KMS-11 (cell line): ENCODE measurements around the gene B4GALNT1.
A peak's percentile ranks its signal among the peaks of the same experiment; 100 is the strongest.
"Not testable (repeated sequence)": the region's sequence is repeated elsewhere in the genome, so short reads cannot be mapped to it uniquely, and the experiment has no call there.

Experiments
- H2AFZ ChIP-seq: fragments of 200-600 bp; sonication (generic); 2 replicates; pipeline ENCODE4 v1.6.1; 2016; ENCODE audit warnings: antibody characterized with exemption, mixed run types, low read depth
- H3K27ac ChIP-seq: fragments of 200-600 bp; sonication (generic); 2 replicates; pipeline ENCODE4 v1.6.1; 2016; ENCODE audit warnings: mild to moderate bottlenecking, mixed run types
- H3K27me3 ChIP-seq: fragments of 200-600 bp; sonication (generic); 2 replicates; pipeline ENCODE4 v1.6.1; 2017; ENCODE audit warnings: mild to moderate bottlenecking, low read depth, mixed run types, moderate library complexity; ENCODE audit not compliant: insufficient read depth
- H3K36me3 ChIP-seq: fragments of 200-600 bp; sonication (generic); 2 replicates; pipeline ENCODE4 v1.6.1; 2017; ENCODE audit warnings: mild to moderate bottlenecking, mixed run types; ENCODE audit not compliant: insufficient read depth
- H3K4me1 ChIP-seq: fragments of 200-600 bp; sonication (generic); 2 replicates; pipeline ENCODE4 v1.6.1; 2016; ENCODE audit warnings: mild to moderate bottlenecking, low read depth, mixed run types; ENCODE audit not compliant: poor library complexity, severe bottlenecking
- H3K4me2 ChIP-seq: fragments of 200-600 bp; sonication (generic); 2 replicates; pipeline ENCODE4 v1.7.0; 2016; ENCODE audit warnings: mild to moderate bottlenecking, mixed run types
- H3K4me3 ChIP-seq: fragments of 200-600 bp; sonication (generic); IDR thresholded peaks from 2 replicates; pipeline ENCODE4 v1.6.1; 2017; ENCODE audit warnings: low read depth, low read length, mixed read lengths; ENCODE audit not compliant: insufficient read depth
- H3K79me2 ChIP-seq: fragments of 200-600 bp; sonication (generic); 2 replicates; pipeline ENCODE4 v1.6.1; 2016; ENCODE audit warnings: low read depth, mixed run types; ENCODE audit not compliant: insufficient read depth
- H3K9ac ChIP-seq: fragments of 200-600 bp; sonication (generic); 2 replicates; pipeline ENCODE4 v1.6.1; 2016; ENCODE audit warnings: mild to moderate bottlenecking, mixed run types
- H4K20me1 ChIP-seq: fragments of 200-600 bp; sonication (generic); 2 replicates; pipeline ENCODE4 v1.6.1; 2016; ENCODE audit warnings: mild to moderate bottlenecking, mixed run types; ENCODE audit not compliant: insufficient read depth
- TF ChIP-seq, protein P1 (sequence below): fragments of 200-600 bp; sonication (generic); conservative IDR thresholded peaks from 2 replicates; pipeline ENCODE4 v1.6.1; 2017; ENCODE audit warnings: low read depth, mild to moderate bottlenecking, antibody characterized with exemption, low read length, moderate library complexity, mixed read lengths

Gene B4GALNT1

DNA sequence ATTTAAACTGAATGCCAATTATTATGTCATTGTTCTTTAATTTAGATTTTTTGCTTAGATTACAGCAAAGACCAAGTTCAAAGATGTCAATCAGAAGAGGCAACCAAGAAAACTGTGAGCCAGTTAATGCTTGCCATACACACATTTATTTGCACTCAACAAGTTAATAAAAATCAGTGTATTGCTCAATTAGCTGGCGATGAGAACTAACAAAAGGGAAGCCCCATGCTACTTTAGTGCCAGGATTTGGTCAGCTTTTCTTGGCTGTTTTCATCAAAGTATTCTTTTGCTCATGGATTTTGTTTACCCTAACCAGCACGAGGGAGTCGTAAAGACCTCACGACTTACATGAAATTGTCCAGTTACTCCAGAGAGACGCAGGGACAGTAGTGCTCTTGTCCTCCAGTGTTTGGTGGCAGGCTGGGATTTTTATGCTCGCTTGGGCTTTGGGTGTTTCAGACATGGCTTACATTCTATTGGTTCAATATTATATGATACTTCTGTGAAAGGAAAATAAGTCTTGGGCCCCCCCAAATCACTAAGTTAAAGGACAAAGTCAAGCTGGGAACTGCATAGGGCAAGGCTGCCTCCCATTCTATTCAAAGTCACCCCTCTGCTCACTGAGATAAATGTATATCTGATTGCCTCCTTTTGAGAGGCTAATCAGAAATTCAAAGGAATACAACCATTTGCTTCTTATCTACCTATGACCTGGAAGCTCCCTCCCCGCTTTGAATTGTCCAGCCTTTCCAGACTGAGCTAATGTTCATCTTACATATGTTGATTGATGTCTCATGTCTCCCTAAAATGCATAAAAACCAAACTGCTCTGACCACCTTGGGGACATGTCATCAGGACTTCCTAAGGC, 7.4 kb upstream of the B4GALNT1 start:
- Histone ChIP-seq H3K27ac (no peak overlapping the region), H3K9ac (no peak overlapping the region), H3K27me3 (no peaks in the 10 kb centered on the region), H2AFZ (no peak overlapping the region), H4K20me1 (no peaks in the 10 kb centered on the region), H3K4me1 (no peaks in the 10 kb centered on the region), H3K79me2 (no peaks in the 10 kb centered on the region), H3K4me3 (no peak overlapping the region), H3K36me3 (no peaks in the 10 kb centered on the region), H3K4me2 (no peak overlapping the region)
- TF ChIP-seq, protein P1, sequence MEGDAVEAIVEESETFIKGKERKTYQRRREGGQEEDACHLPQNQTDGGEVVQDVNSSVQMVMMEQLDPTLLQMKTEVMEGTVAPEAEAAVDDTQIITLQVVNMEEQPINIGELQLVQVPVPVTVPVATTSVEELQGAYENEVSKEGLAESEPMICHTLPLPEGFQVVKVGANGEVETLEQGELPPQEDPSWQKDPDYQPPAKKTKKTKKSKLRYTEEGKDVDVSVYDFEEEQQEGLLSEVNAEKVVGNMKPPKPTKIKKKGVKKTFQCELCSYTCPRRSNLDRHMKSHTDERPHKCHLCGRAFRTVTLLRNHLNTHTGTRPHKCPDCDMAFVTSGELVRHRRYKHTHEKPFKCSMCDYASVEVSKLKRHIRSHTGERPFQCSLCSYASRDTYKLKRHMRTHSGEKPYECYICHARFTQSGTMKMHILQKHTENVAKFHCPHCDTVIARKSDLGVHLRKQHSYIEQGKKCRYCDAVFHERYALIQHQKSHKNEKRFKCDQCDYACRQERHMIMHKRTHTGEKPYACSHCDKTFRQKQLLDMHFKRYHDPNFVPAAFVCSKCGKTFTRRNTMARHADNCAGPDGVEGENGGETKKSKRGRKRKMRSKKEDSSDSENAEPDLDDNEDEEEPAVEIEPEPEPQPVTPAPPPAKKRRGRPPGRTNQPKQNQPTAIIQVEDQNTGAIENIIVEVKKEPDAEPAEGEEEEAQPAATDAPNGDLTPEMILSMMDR: no peak

DNA sequence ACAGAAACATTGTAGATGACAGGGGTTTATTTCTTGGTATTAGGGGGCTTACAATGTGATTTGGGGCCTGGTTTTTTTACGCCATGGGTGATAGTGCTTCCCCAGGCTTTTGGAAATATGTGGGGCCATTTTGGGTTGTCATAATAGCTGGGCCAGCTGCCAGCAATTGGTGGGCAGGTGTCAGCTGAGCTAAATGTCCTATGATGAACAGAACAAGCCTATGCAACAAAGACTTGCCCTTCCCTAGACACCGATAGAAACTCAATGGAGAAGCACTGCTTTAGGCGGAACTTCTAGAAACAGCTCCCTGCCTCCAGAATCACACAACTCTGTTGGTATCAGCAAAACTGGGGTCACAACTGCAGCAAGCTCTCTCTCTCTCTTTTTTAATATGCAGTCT, 5.1 kb upstream of the B4GALNT1 start:
- Histone ChIP-seq H2AFZ (no peak overlapping the region), H3K27ac (no peak overlapping the region), H3K36me3 (no peaks in the 10 kb centered on the region), H3K4me1 (peaks cover 10% of the 10 kb centered on the region), H3K4me2 (no peak overlapping the region), H3K27me3 (no peaks in the 10 kb centered on the region), H3K9ac (no peak overlapping the region), H3K4me3 (no peak overlapping the region), H3K79me2 (no peaks in the 10 kb centered on the region), H4K20me1 (no peaks in the 10 kb centered on the region)
- TF ChIP-seq, protein P1: no peak

DNA sequence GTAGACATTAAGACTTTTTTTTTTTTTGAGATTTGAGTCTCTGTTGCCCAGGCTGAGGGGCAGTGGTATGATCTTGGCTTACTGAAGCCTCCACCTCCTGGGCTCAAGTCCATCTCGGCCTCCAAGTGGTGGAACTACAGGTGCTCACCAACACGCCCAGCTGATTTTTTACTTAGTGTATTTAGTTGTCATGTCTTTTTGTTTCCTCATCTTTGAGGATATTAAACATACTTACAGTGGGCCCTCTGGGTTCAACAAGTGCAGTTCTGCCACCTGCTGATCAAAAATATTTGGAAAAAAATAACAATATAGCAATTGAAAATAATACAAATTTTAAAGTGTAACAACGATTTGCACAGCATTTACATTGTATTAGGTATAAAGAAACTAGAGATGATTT, 4.4 kb upstream of the B4GALNT1 start:
- no peaks in the 10 kb centered on the region for H3K36me3 ChIP-seq
- H3K27ac ChIP-seq: no peak overlapping the region
- no peak overlapping the region for H3K4me3 ChIP-seq
- peaks cover under 1% of the 10 kb centered on the region; the same call in 1 of the 2 replicates for H3K79me2 ChIP-seq
- no peaks in the 10 kb centered on the region for H3K27me3 ChIP-seq
- no peak overlapping the region for H3K4me2 ChIP-seq
- no peak overlapping the region for H3K9ac ChIP-seq
- peaks cover 10% of the 10 kb centered on the region for H3K4me1 ChIP-seq
- H4K20me1 ChIP-seq: no peaks in the 10 kb centered on the region
- TF ChIP-seq, protein P1: peak; percentile 57; the same call in 1 of the 2 replicates
- H2AFZ ChIP-seq: no peak overlapping the region

DNA sequence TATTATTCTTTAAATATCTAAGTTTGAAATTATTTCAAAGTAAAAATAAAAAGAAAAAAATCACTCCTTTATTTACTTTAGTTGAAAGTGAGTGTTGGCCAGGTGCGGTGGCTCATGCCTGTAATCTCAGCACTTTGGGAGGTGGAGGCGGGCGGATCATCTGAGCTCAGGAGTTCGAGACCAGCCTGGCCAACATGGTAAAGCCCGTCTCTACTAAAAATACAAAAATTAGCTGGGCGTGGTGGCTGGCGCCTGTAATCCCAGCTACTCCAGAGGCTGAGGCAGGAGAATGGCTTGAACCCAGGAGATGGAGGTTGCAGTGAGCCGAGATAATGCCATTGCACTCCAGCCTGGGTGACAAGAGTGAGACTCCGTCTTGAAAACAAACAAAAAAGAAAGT, 3.7 kb upstream of the B4GALNT1 start:
- H3K79me2 ChIP-seq, H2AFZ ChIP-seq, H3K27ac ChIP-seq, H3K9ac ChIP-seq, H3K4me3 ChIP-seq, H4K20me1 ChIP-seq, H3K36me3 ChIP-seq, H3K27me3 ChIP-seq, H3K4me2 ChIP-seq: not testable (repeated sequence)
- peaks cover 12% of the 10 kb centered on the region for H3K4me1 ChIP-seq
